Urothelium cell line (cell line): Measurements from ENCODE around the gene NR1H2.
A peak's percentile ranks its signal among the peaks of the same experiment; 100 is the strongest.
"Not testable (repeated sequence)": the region's sequence is repeated elsewhere in the genome, so short reads cannot be mapped to it uniquely, and the experiment has no call there.

Experiments
- DNase-seq: peaks from one replicate; pipeline ENCODE4 v3.0.0; 2011; ENCODE audit warnings: low spot score, mixed read lengths
- FAIRE-seq: peaks from 2 replicates; lab custom pipeline; 2011; peaks lifted over from hg19 to GRCh38; lab: Jason Lieb, UNC

NR1H2 gene

GRCh38 chr19:50377517-50377916, 1.3 kb downstream of the NR1H2 start:
- DNase-seq (no peak), FAIRE-seq (no peak)

GRCh38 chr19:50378169-50378862, 2.1 kb downstream of the NR1H2 start:
- no peak for DNase-seq
- FAIRE-seq, result no peak

DNA sequence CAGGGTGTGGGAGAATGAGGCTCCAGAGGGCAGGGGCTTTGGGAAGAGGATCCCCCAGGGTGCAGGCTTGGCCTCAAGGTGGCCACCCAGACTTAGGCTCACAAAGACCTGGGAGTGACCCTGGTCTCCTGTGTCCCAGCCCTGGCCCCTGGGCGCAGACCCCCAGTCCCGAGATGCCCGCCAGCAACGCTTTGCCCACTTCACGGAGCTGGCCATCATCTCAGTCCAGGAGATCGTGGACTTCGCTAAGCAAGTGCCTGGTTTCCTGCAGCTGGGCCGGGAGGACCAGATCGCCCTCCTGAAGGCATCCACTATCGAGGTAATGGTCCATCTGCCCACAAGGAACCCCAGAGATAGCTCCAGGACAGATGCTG, 2.6 kb downstream of the NR1H2 start:
- no peak for FAIRE-seq
- no peak for DNase-seq

- FAIRE-seq, result no peak
- no peak for DNase-seq
Observed at GRCh38 chr19:50379602-50380001, 3.3 kb downstream of the NR1H2 start.

GRCh38 chr19:50380137-50380536, 3.9 kb downstream of the NR1H2 start:
- DNase-seq, result no peak
- no peak for FAIRE-seq

DNA sequence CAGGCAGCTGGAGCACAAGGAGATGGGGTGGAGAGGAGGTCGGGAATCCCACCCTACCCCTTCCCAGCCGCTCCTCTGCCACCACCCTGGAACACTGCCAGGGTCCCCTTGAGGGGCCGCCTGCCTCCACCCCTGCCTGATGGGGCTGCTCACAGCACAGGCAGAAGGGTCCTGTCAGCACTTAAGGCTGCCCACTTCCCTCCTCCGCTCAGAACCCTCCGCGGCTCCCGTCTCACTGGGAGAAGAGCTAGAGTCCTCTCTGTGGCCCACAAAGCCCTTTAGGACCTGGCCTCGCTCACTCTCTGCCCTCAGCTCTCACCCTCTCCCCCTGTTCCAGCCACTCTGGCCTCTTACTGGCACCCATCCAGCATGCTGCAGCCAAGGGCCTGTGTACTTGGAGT, 4.5 kb downstream of the NR1H2 start:
- no peak for FAIRE-seq
- DNase-seq, result no peak

- no peak for FAIRE-seq
- DNase-seq, result no peak
Observed at GRCh38 chr19:50381881-50382729, 5.8 kb downstream of the NR1H2 start.

- peak; percentile 9 for DNase-seq
- no peak for FAIRE-seq
Observed at GRCh38 chr19:50383001-50383851, 7.0 kb downstream of the NR1H2 start.

- DNase-seq (peak; percentile 99), FAIRE-seq (peak; percentile 83)
Observed at GRCh38 chr19:50383852-50384684, 7.8 kb downstream of the NR1H2 start, which contains the start of gene POLD1. Gene POLD1, plus strand, starts transcription at chr19:50384347. Its CDS starts 14,505 bp downstream, at chr19:50398852.

DNA sequence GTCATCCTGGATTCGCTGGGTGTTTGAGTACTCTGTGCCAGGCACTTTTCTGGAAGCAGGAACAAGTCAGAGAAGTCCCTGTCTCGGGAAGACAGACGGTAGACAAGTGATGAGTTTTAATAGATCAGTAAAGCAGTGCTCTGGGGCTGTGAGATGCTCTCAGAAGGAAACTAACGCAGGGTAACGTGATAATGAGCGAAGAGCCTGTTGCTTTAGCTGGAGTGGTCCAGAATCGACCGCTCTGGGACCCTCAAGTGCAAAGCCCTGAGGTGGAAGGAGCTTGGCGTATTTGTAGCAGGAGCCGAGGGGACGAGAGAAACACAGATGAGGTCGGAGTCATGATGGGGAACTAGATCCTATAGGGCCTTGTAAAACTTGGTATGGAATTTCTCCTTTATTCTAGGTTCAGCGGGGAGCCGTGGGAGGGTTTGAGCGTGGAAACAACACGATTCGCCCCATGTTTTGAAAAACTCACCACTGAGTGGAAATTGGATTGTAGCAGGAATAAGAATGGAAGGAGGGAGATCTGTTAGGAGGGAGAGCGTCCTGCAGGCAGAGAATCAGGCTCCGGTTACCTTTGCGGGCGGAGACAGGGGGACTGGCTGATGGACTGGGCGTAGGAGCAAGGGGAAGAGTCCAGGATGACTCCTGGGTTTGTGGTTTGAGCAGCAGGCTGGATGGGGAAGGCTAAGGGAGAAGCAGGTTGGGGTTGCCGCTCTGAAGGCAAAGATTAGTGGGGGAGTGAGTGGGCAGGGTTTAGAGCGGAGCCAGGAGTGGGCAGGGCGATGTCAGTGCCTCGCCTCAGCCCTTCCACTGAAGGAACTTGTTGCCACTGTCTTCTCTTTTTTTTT, 8.7 kb downstream of the NR1H2 start:
- peak; percentile 8 for DNase-seq
- no peak for FAIRE-seq

- DNase-seq, result no peak
- no peak for FAIRE-seq
Observed at GRCh38 chr19:50387176-50387867, 11.1 kb downstream of the NR1H2 start.

DNA sequence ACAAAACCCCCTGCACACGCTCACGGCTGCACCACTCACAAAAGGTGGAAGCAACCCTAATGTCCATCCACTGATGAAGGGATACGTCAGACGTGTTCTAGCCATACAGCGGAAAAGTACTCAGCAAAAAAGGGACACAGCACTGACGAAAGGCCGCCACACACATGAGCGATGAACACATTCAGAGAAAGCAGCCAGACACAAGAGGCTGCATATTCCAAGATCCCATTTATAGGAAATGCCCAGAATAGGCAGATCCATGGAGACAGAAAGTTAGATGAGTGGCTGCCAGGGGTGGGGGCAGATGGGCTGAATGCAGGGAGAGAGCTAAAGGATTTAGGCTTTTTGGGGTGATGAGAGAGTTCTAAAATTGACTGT, 11.6 kb downstream of the NR1H2 start:
- FAIRE-seq, result no peak

GRCh38 chr19:50390295-50390694, 14.0 kb downstream of the NR1H2 start:
- DNase-seq, FAIRE-seq: not testable (repeated sequence)

More for the DNA sequence above, 11.6 kb downstream of the NR1H2 start:
- DNase-seq, result no peak

GRCh38 chr19:50390952-50391351, 14.7 kb downstream of the NR1H2 start:
- not testable (repeated sequence) for FAIRE-seq, DNase-seq

DNA sequence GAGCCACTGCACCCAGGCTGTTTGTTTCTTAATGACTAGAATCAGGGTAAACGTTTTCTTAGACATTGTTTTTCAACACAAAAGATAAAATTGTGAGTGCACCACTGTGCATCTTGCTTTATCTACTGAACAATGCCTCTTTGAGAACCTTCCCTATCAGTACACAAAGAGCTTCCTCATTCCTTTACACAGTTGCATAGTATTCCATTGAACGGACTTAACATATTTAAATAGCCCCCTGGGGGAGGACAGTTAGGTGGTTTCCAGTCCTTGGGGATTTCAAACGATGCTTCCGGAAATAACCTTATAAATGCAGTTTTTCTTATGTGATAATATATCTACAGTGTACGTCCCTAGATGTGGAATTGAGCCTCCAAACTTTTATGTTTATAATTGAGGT, 16.5 kb downstream of the NR1H2 start:
- no peak for DNase-seq
- no peak for FAIRE-seq

GRCh38 chr19:50393589-50393988, 17.3 kb downstream of the NR1H2 start:
- FAIRE-seq (no peak), DNase-seq (no peak)

DNA sequence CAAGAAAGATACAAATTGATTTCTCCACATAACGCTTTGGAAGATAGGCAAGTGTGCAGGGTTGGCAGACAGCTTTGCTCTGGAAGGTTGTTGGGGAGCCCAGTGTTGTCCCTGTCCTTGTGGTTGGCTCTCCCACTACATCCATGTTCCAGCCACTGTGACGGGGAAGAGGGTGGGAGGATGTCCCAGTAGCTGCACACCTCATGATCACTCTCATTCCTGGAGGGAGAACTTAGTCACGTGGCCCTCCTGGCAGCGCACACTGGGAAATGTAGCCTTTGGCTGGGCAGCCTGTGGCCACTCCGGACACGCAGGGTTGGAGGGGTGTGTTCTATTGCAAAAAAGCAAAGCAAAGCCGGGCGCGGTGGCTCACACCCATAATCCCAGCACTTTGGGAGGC, 17.8 kb downstream of the NR1H2 start:
- DNase-seq (no peak), FAIRE-seq (no peak)

- DNase-seq, result no peak
- FAIRE-seq, result no peak
Observed at GRCh38 chr19:50398675-50399367, 22.6 kb downstream of the NR1H2 start.
